GM23338 (cell line): ENCODE data around the gene KNG1. TPM values are rescaled to one million over a fixed set of nuclear protein-coding genes. Genes with fewer than 3 reads are reported as not detected.

Experiments used
- CREB1 ChIP-seq: fragments of 250-450 bp; sonication (Bioruptor Pico); IDR thresholded peaks from 2 replicates; pipeline ENCODE4 v1.5.0; 2020; ENCODE audit warnings: low read depth, mild to moderate bottlenecking, moderate library complexity
- CTCF ChIP-seq, 2 experiments: fragments of 200-600 bp in 1 of 2; sonication (generic) in 1 of 2; conservative IDR thresholded peaks; 2 replicates each; pipeline versions ENCODE4 v1.5.1 to v1.6.1; 2016 to 2017; ENCODE audit warnings: antibody characterized with exemption in 2 of 2, low read depth in 2 of 2, mild to moderate bottlenecking in 2 of 2, moderate library complexity in 1 of 2
- EZH2 ChIP-seq: fragments of 200-600 bp; sonication (generic); IDR thresholded peaks from one replicate; pipeline ENCODE4 v1.8.0; 2017; ENCODE audit warnings: antibody characterized with exemption, mild to moderate bottlenecking, low read depth; ENCODE audit not compliant: unreplicated experiment
- JUNB ChIP-seq: IDR thresholded peaks from one replicate; pipeline ENCODE4 v1.6.1; 2016; ENCODE audit warnings: antibody characterized with exemption; ENCODE audit not compliant: unreplicated experiment
- POLR2AphosphoS5 ChIP-seq: IDR thresholded peaks from 2 replicates; pipeline ENCODE4 v1.6.1; 2016; ENCODE audit warnings: antibody characterized with exemption, low read depth
- STAT1 ChIP-seq: IDR thresholded peaks from one replicate; pipeline ENCODE4 v1.6.1; 2016; ENCODE audit warnings: antibody characterized with exemption; ENCODE audit not compliant: unreplicated experiment
- ZNF331 ChIP-seq: fragments of 250-450 bp; sonication (Bioruptor Pico); IDR thresholded peaks from 2 replicates; pipeline ENCODE4 v1.5.0; 2020; ENCODE audit warnings: low read depth, mild to moderate bottlenecking, moderate library complexity
- polyA plus RNA-seq: library from polyadenylated mRNA; unstranded; fragments of >200 nt; fragmentation: Nextera tagmentation; extraction: Ambion mirVana; gene quantifications from 2 replicates; pipeline ENCODE4 v1.2.1, GENCODE V29; 2016
- total RNA-seq: library from RNA; depleted of rRNA; stranded (reverse); fragments of >200 nt; shearing (Covaris generic); gene quantifications from 2 replicates; pipeline ENCODE4 v1.2.3, GENCODE V29; 2014
- TF ChIP-seq, protein P1 (sequence below): fragments of 250-450 bp; sonication (Bioruptor Pico); IDR thresholded peaks from 2 replicates; pipeline ENCODE4 v1.5.0; 2020; ENCODE audit warnings: mild to moderate bottlenecking, moderate library complexity

Gene KNG1
- total and polyA plus RNA-seq, 2 experiments from 2014 or later = 0.49 TPM; not detected in 1

GRCh38 chr3:186786922-186787321, 69.8 kb downstream of the KNG1 start (continued):
- TF ChIP-seq, protein P1, sequence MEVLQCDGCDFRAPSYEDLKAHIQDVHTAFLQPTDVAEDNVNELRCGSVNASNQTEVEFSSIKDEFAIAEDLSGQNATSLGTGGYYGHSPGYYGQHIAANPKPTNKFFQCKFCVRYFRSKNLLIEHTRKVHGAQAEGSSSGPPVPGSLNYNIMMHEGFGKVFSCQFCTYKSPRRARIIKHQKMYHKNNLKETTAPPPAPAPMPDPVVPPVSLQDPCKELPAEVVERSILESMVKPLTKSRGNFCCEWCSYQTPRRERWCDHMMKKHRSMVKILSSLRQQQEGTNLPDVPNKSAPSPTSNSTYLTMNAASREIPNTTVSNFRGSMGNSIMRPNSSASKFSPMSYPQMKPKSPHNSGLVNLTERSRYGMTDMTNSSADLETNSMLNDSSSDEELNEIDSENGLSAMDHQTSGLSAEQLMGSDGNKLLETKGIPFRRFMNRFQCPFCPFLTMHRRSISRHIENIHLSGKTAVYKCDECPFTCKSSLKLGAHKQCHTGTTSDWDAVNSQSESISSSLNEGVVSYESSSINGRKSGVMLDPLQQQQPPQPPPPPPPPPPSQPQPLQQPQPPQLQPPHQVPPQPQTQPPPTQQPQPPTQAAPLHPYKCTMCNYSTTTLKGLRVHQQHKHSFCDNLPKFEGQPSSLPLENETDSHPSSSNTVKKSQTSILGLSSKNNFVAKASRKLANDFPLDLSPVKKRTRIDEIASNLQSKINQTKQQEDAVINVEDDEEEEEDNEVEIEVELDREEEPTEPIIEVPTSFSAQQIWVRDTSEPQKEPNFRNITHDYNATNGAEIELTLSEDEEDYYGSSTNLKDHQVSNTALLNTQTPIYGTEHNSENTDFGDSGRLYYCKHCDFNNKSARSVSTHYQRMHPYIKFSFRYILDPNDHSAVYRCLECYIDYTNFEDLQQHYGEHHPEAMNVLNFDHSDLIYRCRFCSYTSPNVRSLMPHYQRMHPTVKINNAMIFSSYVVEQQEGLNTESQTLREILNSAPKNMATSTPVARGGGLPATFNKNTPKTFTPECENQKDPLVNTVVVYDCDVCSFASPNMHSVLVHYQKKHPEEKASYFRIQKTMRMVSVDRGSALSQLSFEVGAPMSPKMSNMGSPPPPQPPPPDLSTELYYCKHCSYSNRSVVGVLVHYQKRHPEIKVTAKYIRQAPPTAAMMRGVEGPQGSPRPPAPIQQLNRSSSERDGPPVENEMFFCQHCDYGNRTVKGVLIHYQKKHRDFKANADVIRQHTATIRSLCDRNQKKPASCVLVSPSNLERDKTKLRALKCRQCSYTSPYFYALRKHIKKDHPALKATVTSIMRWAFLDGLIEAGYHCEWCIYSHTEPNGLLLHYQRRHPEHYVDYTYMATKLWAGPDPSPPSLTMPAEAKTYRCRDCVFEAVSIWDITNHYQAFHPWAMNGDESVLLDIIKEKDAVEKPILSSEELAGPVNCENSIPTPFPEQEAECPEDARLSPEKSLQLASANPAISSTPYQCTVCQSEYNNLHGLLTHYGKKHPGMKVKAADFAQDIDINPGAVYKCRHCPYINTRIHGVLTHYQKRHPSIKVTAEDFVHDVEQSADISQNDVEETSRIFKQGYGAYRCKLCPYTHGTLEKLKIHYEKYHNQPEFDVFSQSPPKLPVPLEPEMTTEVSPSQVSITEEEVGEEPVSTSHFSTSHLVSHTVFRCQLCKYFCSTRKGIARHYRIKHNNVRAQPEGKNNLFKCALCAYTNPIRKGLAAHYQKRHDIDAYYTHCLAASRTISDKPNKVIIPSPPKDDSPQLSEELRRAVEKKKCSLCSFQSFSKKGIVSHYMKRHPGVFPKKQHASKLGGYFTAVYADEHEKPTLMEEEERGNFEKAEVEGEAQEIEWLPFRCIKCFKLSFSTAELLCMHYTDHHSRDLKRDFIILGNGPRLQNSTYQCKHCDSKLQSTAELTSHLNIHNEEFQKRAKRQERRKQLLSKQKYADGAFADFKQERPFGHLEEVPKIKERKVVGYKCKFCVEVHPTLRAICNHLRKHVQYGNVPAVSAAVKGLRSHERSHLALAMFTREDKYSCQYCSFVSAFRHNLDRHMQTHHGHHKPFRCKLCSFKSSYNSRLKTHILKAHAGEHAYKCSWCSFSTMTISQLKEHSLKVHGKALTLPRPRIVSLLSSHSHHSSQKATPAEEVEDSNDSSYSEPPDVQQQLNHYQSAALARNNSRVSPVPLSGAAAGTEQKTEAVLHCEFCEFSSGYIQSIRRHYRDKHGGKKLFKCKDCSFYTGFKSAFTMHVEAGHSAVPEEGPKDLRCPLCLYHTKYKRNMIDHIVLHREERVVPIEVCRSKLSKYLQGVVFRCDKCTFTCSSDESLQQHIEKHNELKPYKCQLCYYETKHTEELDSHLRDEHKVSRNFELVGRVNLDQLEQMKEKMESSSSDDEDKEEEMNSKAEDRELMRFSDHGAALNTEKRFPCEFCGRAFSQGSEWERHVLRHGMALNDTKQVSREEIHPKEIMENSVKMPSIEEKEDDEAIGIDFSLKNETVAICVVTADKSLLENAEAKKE (CRISPR knock-in tag) = no peak
- TF ChIP-seq STAT1 (no peak), CTCF (conservative IDR thresholded peaks at IDR 0.05; ENCODE audit: low read depth in 2 of 2) (no peak), CREB1 (CRISPR knock-in tag) (no peak), EZH2 (no peak), POLR2AphosphoS5 (no peak), ZNF331 (no peak), JUNB (no peak)
